ACHN (cell line): ENCODE measurements around the gene ZFP3.
"Not testable (repeated sequence)": the region's sequence is repeated elsewhere in the genome, so short reads cannot be mapped to it uniquely, and the experiment has no call there.

Experiments used
- DNase-seq: peaks from one replicate; pipeline ENCODE4 v3.0.0-alpha.2; 2015
- in situ Hi-C: cut with HindIII; loops from 2 replicates; pipeline ENCODE4 v1.10.0; 2017; ENCODE audit warnings: low sequenced_read_pairs, low pct_ligation_motif_present, low pct_unique_long_range_greater_than_20kb

Gene ZFP3

DNA sequence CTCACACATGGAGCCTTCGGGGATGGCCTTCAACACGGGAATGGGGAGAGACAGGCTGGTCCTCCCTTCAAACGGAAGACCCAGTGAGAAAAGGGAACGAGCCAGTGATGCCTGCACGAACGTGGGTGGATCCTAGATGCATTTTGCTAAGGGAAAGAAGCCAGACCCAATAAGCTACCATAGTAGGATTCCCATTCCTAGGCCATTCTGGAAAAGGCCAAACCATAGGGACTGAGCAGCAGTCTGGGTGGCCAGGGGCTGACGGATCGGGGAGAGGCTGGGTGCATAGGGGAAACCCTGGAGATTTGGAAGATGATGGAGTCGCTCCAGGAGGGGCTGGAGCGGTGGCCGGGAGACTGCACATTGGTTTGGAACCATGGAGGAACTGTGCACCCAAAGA, 56.3 kb downstream of the ZFP3 start:
- in situ Hi-C loops, DNase-seq: not testable (repeated sequence)

DNA sequence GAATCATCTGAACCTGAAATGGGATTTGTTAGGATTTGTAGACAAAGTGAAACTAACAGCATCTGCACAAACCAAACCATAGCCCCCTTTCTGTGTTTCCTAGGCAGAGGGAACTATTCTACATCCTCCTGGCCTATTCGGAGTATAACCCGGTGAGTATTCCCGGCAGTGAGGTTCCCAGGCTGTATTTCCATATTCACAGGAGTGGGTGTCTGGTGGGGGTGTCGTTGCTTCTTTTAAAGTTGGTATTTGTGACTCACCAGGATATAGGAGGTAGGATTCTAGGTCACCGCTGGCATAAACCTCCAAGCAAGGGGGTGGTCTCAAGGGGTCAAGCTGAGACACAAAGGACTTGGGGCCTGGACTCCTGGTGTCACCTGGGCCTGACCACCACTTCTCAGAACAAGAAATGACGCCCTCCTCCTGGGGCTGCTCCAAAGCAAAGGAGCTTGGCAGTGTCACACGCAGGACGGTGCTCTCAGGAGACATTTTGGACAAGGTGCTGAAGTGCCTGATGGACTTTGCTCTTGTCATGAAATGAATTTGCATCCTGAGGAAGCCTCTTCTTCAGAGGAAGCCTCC, 57.0 kb downstream of the ZFP3 start:
- in situ Hi-C loops, DNase-seq: not testable (repeated sequence)

DNA sequence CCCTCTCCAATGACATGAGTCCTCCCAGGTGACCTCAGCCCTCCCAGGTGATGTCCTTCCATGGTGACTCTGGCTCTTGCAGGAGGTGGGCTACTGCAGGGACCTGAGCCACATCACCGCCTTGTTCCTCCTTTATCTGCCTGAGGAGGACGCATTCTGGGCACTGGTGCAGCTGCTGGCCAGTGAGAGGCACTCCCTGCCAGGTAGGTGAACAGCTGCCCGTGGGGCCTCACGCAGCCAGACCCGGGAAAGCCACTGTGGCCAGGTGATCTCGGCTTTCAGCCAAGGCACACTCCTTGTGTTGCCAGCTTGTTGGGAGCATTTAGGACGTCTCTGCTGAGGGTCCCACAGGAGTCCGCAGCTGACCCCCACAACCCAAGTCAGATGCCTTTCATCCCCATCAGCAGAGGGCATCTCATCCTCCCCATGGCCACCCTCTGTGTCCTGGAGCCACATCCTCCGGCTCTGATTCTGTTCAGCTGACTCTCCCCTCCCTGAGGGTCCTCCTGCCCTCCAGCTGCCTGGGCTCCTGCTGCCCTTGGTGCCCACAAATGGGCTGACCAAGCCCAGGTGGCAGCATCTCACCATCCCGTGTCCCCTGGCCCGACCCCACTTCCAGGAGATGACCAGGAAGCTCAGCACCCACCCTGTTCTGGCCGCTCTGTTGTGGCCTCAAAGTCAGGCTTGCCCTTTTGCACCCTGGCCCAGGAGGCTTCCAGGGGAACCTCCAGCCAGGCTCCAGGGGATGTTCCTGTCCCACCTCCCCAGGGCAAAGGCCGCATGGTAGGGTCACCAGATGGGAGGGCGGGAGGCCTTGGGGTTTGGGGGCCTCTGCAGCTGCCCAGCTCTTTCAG, 57.7 kb downstream of the ZFP3 start:
- DNase-seq = no peak
- in situ Hi-C loops = no loop called here

DNA sequence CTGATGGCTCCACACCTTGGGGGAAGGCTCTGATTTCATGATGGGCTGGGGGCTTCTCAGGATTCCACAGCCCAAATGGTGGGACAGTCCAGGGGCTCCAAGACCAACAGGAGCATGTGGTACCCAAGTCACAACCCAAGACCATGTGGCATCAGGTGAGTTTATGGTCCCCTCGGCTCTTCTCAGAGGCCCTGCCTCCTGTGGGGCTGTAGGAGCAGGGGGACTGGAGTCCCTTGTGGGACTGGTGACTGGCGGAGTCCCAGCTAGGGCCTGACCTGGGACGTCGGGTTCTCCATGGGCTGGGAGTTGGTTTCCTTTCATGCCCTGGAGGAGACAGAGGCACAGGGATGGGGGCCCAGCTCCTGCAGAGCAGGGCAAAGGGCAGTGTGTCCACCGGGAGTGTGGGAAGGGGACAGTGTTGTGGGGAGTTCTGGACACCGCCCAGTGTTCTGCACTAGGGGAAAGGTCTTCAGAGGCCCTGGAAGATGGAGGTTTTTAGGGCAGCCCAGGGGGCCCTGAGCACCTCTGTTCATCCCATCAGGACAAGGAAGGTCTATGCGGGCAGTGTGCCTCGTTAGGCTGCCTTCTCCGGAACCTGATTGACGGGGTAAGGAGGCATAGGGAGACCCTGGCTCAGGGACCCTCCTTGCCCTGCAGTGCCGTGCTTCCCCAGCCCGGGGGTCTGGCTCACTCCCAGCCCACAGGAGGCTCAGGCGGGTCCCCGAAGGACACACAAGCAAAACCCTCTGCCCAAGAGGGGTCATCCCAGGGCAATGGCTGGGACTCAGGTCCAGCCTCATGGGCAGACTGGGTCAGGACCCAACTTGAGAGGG, 58.5 kb downstream of the ZFP3 start:
- in situ Hi-C loops = not testable (repeated sequence)

DNA sequence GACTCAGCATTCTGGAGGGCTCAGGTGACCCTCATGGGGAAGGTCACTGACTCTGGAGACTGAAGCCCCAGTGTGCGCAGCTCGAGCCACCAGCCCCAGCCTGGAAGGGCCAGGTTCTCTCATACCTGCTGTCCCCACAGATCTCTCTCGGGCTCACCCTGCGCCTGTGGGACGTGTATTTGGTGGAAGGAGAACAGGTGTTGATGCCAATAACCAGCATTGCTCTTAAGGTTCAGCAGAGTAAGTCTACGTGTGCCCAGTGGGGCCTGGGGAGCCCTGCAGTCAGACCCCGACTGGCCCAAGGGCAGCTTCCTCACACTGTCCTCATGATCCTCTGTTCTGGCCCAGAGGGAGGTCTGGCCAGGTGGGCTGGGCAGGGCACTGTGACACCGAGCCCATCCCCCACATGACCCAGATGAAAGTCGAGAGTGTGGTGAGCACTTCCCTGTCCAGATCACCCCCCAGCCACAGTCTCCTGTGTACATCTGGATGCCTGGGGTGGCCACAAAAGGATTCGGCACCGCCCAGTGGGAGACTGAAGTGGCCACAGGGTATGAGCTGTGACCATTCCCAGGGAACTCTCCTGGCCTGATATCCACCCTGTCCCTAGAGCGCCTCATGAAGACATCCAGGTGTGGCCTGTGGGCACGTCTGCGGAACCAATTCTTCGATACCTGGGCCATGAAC, 59.4 kb downstream of the ZFP3 start:
- in situ Hi-C loops, DNase-seq: not testable (repeated sequence)

More for the DNA sequence above, 58.5 kb downstream of the ZFP3 start:
- not testable (repeated sequence) for DNase-seq

DNA sequence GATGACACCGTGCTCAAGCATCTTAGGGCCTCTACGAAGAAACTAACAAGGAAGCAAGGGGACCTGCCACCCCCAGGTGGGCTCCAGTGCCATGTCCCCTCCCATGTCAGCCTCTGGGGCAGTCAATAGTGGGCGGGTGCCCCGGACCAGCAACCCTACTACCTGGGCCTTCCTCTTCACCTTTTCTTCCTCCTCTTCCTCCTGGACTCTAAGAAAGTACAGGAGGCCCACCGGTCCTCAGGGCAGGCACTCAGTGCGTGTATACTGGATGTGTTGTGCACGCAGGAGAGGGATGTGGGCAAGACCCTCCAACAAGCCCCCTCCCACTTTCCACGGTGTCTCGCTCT, 59.9 kb downstream of the ZFP3 start:
- in situ Hi-C loops, DNase-seq: not testable (repeated sequence)

DNA sequence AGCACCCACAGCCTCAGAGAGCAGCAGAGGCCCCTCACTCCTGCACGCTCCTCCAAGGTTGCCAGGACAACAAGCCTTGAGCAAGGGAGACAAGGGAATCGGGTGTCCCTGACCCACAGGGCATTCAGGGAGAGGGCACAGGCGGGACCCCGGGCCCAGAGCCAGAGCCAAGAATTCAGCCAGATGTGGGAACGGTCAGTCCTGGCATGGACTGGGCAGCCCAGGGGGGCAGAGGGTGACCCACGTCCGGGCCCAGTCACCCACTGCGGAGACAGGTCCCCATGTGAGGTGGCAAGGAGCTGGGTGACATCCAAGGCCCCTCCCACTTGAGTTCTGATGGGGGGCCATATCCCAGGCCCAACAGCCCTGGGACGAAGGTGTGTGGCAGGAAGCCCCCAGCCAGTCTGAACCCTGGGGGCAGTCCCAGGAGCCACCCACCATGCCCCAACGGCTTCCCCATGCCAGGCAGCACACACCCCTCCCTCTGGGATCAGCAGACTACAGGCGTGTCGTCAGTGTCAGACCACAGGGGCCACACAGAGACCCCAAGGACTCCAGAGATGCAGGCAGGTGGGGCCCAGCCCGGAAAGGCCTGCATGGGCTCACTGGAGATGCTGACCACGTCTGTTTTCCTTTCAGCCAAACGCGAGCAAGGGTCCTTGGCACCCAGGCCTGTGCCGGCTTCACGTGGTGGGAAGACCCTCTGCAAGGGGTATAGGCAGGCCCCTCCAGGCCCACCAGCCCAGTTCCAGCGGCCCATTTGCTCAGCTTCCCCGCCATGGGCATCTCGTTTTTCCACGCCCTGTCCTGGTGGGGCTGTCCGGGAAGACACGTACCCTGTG, 60.6 kb downstream of the ZFP3 start:
- in situ Hi-C loops = no loop called here
- DNase-seq = no peak

DNA sequence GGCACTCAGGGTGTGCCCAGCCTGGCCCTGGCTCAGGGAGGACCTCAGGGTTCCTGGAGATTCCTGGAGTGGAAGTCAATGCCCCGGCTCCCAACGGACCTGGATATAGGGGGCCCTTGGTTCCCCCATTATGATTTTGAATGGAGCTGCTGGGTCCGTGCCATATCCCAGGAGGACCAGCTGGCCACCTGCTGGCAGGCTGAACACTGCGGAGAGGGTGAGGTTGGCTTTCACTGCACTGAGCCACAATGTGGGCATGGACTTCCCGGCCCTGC, 61.1 kb downstream of the ZFP3 start:
- in situ Hi-C loops = no loop called here
- DNase-seq = no peak

DNA sequence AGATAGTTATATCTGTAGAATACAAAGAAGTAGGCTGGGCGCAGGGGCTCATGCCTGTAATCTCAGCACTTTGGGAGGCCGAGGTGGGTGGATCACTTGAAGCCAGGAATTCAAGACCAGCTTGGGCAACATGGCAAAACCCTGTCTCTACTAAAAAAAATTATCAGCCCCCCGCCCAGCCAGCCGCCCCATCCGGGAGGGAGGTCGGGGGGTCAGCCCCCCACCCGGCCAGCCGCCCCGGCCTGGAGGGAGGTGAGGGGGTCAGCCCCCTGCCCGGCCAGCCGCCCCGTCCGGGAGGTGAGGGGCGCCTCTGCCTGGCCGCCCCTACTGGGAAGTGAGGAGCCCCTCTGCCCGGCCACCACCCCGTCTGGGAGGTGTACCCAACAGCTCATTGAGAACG, 64.6 kb downstream of the ZFP3 start:
- in situ Hi-C loops, DNase-seq: not testable (repeated sequence)
